IMR-90 (cell line): ENCODE measurements around the gene CCDC27. TPM values are rescaled to one million over a fixed set of nuclear protein-coding genes. Genes with fewer than 3 reads are reported as not detected.

ENCODE experiments used
- ATAC-seq: fragments of 200-7000 bp; cut with Tn5 transposase; 2 replicates; pipeline ENCODE4 v1.9.1; 2020; ENCODE audit warnings: low read depth, mild to moderate bottlenecking, moderate library complexity
- BruUV-seq: library from RNA; stranded (reverse); fragments of 400-500 nt; replicated peaks from 2 replicates; lab custom pipeline; 2021; lab: Mats Ljungman, UMichigan
- CTCF ChIA-PET: fragments of 300-600 bp; formaldehyde crosslinking; extraction: SDS; loops from one replicate; lab custom pipeline; 2021; ENCODE audit warnings: antibody characterized with exemption; lab: Yijun Ruan, JAX
- POLR2A ChIA-PET: fragments of 300-600 bp; sonication (Branson Sonifier 250); formaldehyde crosslinking; loops from one replicate; lab custom pipeline; 2022; ENCODE audit warnings: antibody characterized with exemption; ENCODE audit not compliant: unreplicated experiment; lab: Charles Lee
- DNase-seq: peaks from one replicate; pipeline ENCODE4 v3.0.0; 2013
- H2AFZ ChIP-seq: replicated peaks from 2 replicates; pipeline ENCODE3; 2013; ENCODE audit warnings: low read length, mild to moderate bottlenecking; ENCODE audit not compliant: poor library complexity
- H2AK5ac ChIP-seq: 2 replicates; pipeline ENCODE4 v1.6.1; 2013; ENCODE audit warnings: low read depth, low read length, inconsistent platforms
- H2AK9ac ChIP-seq: replicated peaks from 2 replicates; pipeline ENCODE3; 2013; ENCODE audit warnings: mild to moderate bottlenecking, low read depth, low read length, moderate library complexity; ENCODE audit not compliant: poor library complexity
- H2BK120ac ChIP-seq: 2 replicates; pipeline ENCODE4 v1.6.1; 2013; ENCODE audit warnings: low read depth, low read length, inconsistent platforms
- H2BK15ac ChIP-seq: 3 replicates; pipeline ENCODE4 v1.6.1; 2013; ENCODE audit warnings: low read depth, low read length, inconsistent platforms
- H2BK20ac ChIP-seq: 2 replicates; pipeline ENCODE4 v1.6.1; 2013; ENCODE audit warnings: low read depth, mild to moderate bottlenecking, inconsistent platforms, low read length, moderate library complexity
- H2BK5ac ChIP-seq: 2 replicates; pipeline ENCODE4 v1.6.1; 2013; ENCODE audit warnings: mild to moderate bottlenecking, low read depth, low read length, inconsistent platforms; ENCODE audit not compliant: poor library complexity, severe bottlenecking
- H3K14ac ChIP-seq: replicated peaks from 2 replicates; pipeline ENCODE4 v1.6.1; 2013; ENCODE audit warnings: low read depth, low read length, inconsistent platforms
- H3K18ac ChIP-seq: 2 replicates; pipeline ENCODE4 v1.6.1; 2013; ENCODE audit warnings: low read depth, low read length, control low read depth
- H3K23ac ChIP-seq: 2 replicates; pipeline ENCODE4 v1.6.1; 2013; ENCODE audit warnings: low read depth, low read length, inconsistent platforms
- H3K27ac ChIP-seq: 2 replicates; pipeline ENCODE4 v1.5.1; 2013; ENCODE audit warnings: mild to moderate bottlenecking, control low read depth, low read length; ENCODE audit not compliant: insufficient read depth
- H3K27me3 ChIP-seq: 2 replicates; pipeline ENCODE4 v1.6.1; 2013; ENCODE audit warnings: low read length; ENCODE audit not compliant: control insufficient read depth, insufficient read depth
- H3K36me3 ChIP-seq: 2 replicates; pipeline ENCODE4 v1.6.1; 2013; ENCODE audit warnings: low read length, mixed read lengths; ENCODE audit not compliant: control insufficient read depth, insufficient read depth
- H3K4ac ChIP-seq: 2 replicates; pipeline ENCODE4 v1.6.1; 2013; ENCODE audit warnings: low read depth, low read length, inconsistent platforms
- H3K4me1 ChIP-seq: 2 replicates; pipeline ENCODE4 v1.6.1; 2013; ENCODE audit warnings: low read length, mixed read lengths; ENCODE audit not compliant: control insufficient read depth, insufficient read depth
- H3K4me2 ChIP-seq: 2 replicates; pipeline ENCODE4 v1.6.1; 2013; ENCODE audit warnings: low read depth, mild to moderate bottlenecking, control low read depth, low read length, moderate library complexity
- H3K4me3 ChIP-seq: 2 replicates; pipeline ENCODE4 v1.5.1; 2013; ENCODE audit warnings: low read depth, mild to moderate bottlenecking, control low read depth, low read length, moderate library complexity; ENCODE audit not compliant: insufficient read depth
- H3K56ac ChIP-seq: 2 replicates; pipeline ENCODE4 v1.6.1; 2013; ENCODE audit warnings: low read length, inconsistent platforms; ENCODE audit not compliant: insufficient read depth; ENCODE audit errors: extremely low read depth
- H3K79me1 ChIP-seq, 2 experiments: 2 replicates each; pipeline ENCODE4 v1.6.1; 2013; ENCODE audit warnings: low read length in 2 of 2, inconsistent platforms in 1 of 2, low read depth in 1 of 2
- H3K9ac ChIP-seq: 2 replicates; pipeline ENCODE4 v1.6.1; 2013; ENCODE audit warnings: low read depth, low read length, control low read depth
- H3K9me1 ChIP-seq: 2 replicates; pipeline ENCODE4 v1.6.1; 2013; ENCODE audit warnings: low read length, inconsistent platforms; ENCODE audit not compliant: insufficient read depth
- H3K9me3 ChIP-seq: 2 replicates; pipeline ENCODE4 v1.6.1; 2013; ENCODE audit warnings: low read length; ENCODE audit not compliant: control insufficient read depth, insufficient read depth
- H4K20me1 ChIP-seq: 2 replicates; pipeline ENCODE4 v1.6.1; 2013; ENCODE audit warnings: low read length, inconsistent platforms; ENCODE audit not compliant: insufficient read depth
- H4K5ac ChIP-seq: 2 replicates; pipeline ENCODE4 v1.6.1; 2013; ENCODE audit warnings: mild to moderate bottlenecking, low read depth, low read length, control low read depth
- H4K8ac ChIP-seq, 2 experiments: 2 replicates each; pipeline ENCODE4 v1.6.1; 2013; ENCODE audit warnings: low read depth in 2 of 2, low read length in 2 of 2, control low read depth in 1 of 2, inconsistent platforms in 1 of 2
- H4K91ac ChIP-seq: 2 replicates; pipeline ENCODE4 v1.6.1; 2013; ENCODE audit warnings: low read depth, low read length, inconsistent platforms; ENCODE audit not compliant: insufficient read depth
- BHLHE40 ChIP-seq: fragments of 150-350 bp; IDR thresholded peaks from 2 replicates; pipeline ENCODE4 v1.6.1; 2016; ENCODE audit warnings: mild to moderate bottlenecking, low read depth, low read length
- CEBPB ChIP-seq: IDR thresholded peaks from 2 replicates; pipeline ENCODE4 v1.6.1; 2012; ENCODE audit warnings: low read depth, low read length, improper control_type of control experiment
- CHD1 ChIP-seq: IDR thresholded peaks from 2 replicates; pipeline ENCODE4 v1.6.1; 2012; ENCODE audit warnings: low read depth, low read length, improper control_type of control experiment
- CTCF ChIP-seq: conservative IDR thresholded peaks from 2 replicates; pipeline ENCODE4 v1.5.1; 2012; ENCODE audit warnings: mild to moderate bottlenecking, low read depth, low read length, improper control_type of control experiment
- ELK1 ChIP-seq: fragments of 150-350 bp; IDR thresholded peaks from 2 replicates; pipeline ENCODE4 v1.6.1; 2016; ENCODE audit warnings: low read depth, mild to moderate bottlenecking, low read length, moderate library complexity, borderline replicate concordance
- MAFK ChIP-seq: IDR thresholded peaks from 2 replicates; pipeline ENCODE4 v1.6.1; 2012; ENCODE audit warnings: low read depth, low read length, improper control_type of control experiment
- MAZ ChIP-seq: IDR thresholded peaks from 2 replicates; pipeline ENCODE4 v1.6.1; 2012; ENCODE audit warnings: low read depth, mild to moderate bottlenecking, low read length, improper control_type of control experiment, moderate library complexity, borderline replicate concordance
- NFE2L2 ChIP-seq: fragments of 150-350 bp; IDR thresholded peaks from 2 replicates; pipeline ENCODE4 v1.6.1; 2016; ENCODE audit warnings: low read depth, mild to moderate bottlenecking, low read length
- POLR2A ChIP-seq: IDR thresholded peaks from 2 replicates; pipeline ENCODE4 v1.6.1; 2012; ENCODE audit warnings: mild to moderate bottlenecking, low read depth, low read length
- RAD21 ChIP-seq: IDR thresholded peaks from 2 replicates; pipeline ENCODE4 v1.6.1; 2012; ENCODE audit warnings: low read length, improper control_type of control experiment
- RFX5 ChIP-seq: IDR thresholded peaks from 2 replicates; pipeline ENCODE4 v1.8.0; 2012; ENCODE audit warnings: low read depth, mild to moderate bottlenecking, low read length, moderate library complexity
- SMC3 ChIP-seq: fragments of 150-350 bp; IDR thresholded peaks from 2 replicates; pipeline ENCODE4 v1.6.1; 2016; ENCODE audit warnings: low read depth, mild to moderate bottlenecking, antibody characterized with exemption, low read length, moderate library complexity
- USF2 ChIP-seq: fragments of 150-350 bp; IDR thresholded peaks from 2 replicates; pipeline ENCODE4 v1.6.1; 2017; ENCODE audit warnings: mild to moderate bottlenecking, antibody characterized with exemption, low read length, low read depth
- WGBS, 2 experiments: methylation state at CpG; one replicate each; pipeline versions ENCODE4 v1.1.5 to v1.1.7; 2013; ENCODE audit warnings: missing lambda C conversion rate in 2 of 2; ENCODE audit not compliant: insufficient read length in 1 of 2; ENCODE audit errors: extremely low coverage in 2 of 2; 5-methylcytosine and 5-hydroxymethylcytosine counted together
- dilution Hi-C: fragments of 300-500 bp; cut with HindIII; formaldehyde crosslinking; loops from one replicate; pipeline ENCODE4 v1.14.3; 2018; ENCODE audit warnings: low sequenced_read_pairs; ENCODE audit not compliant: unreplicated experiment
- in situ Hi-C: fragments of 300-500 bp; cut with MboI; formaldehyde crosslinking; loops from 3 replicates; pipeline ENCODE4 v1.14.3; 2019; ENCODE audit warnings: low sequenced_read_pairs, inconsistent platforms, mixed read lengths
- intact Hi-C: fragments of 100-400 bp; cut with micrococcal nuclease; formaldehyde crosslinking; loops from 2 replicates; pipeline ENCODE4 v1.10.0; 2022
- polyA plus RNA-seq, 3 experiments: library from polyadenylated mRNA; depleted of rRNA; stranded (reverse); fragments of >200 nt; gene quantifications; 2 replicates each; pipeline ENCODE4 v1.2.3, GENCODE V29; 2012; ENCODE audit warnings: low replicate concordance in 1 of 3
- total RNA-seq: library from RNA; depleted of rRNA; stranded (reverse); fragments of >200 nt; gene quantifications from 2 replicates; pipeline ENCODE4 v1.2.3, GENCODE V29; 2012

The CCDC27 gene
- total and polyA plus RNA-seq, 2 of the 4 experiments (the other 2 are of a cell fraction), result not detected

- POLR2A ChIA-PET, result no interaction called here
- TF ChIP-seq CEBPB, result no peak
- TF ChIP-seq MAZ, result no peak
- TF ChIP-seq USF2, result no peak
- no peak for TF ChIP-seq SMC3
- no peak for TF ChIP-seq POLR2A
- TF ChIP-seq MAFK, result no peak
- no peak for TF ChIP-seq RFX5
- no peak for TF ChIP-seq NFE2L2
- TF ChIP-seq BHLHE40, result no peak
- TF ChIP-seq CTCF, result no peak
- TF ChIP-seq ELK1, result no peak
- no peak for TF ChIP-seq CHD1
- TF ChIP-seq RAD21, result no peak
- H2AK9ac ChIP-seq, result no peak overlapping the region
- no peak overlapping the region for H2BK5ac ChIP-seq
- no peaks in the 10 kb centered on the region for H3K9me3 ChIP-seq
- no peak overlapping the region for H3K23ac ChIP-seq
- H3K9ac ChIP-seq, result no peak overlapping the region
- no peak overlapping the region for H3K56ac ChIP-seq
- no peak overlapping the region for H2BK20ac ChIP-seq
- H4K91ac ChIP-seq, result no peak overlapping the region
- no peak for ATAC-seq
- CTCF ChIA-PET, result no interaction called here
- H2BK15ac ChIP-seq, result no peak overlapping the region
- no peaks in the 10 kb centered on the region for H3K27me3 ChIP-seq
- H3K4ac ChIP-seq, result no peak overlapping the region
- no peak for DNase-seq
- H3K27ac ChIP-seq, result no peak overlapping the region
- peaks cover 12% of the 10 kb centered on the region; the same call in 1 of the 2 replicates for H3K36me3 ChIP-seq
- H4K5ac ChIP-seq, result no peak overlapping the region
- H3K18ac ChIP-seq, result no peak overlapping the region
- no peaks in the 10 kb centered on the region for H3K79me1 ChIP-seq
- no peaks in the 10 kb centered on the region for H3K4me1 ChIP-seq
- no peaks in the 10 kb centered on the region for H4K20me1 ChIP-seq
- intact Hi-C loops (no loop called here), in situ Hi-C loops (no loop called here), dilution Hi-C loops (no loop called here)
- no peak overlapping the region for H2BK120ac ChIP-seq
- peak overlapping the region; percentile 26 for H2AFZ ChIP-seq
- WGBS, 2 experiments, result no CpG with 5 or more reads among the region's 2 CpGs
- H3K14ac ChIP-seq, result no peak overlapping the region
- BruUV-seq, result no TSS peak
- H2AK5ac ChIP-seq, result no peak overlapping the region
- H4K8ac ChIP-seq, result no peak overlapping the region
- H3K4me2 ChIP-seq, result no peak overlapping the region
- no peaks in the 10 kb centered on the region for H3K9me1 ChIP-seq
- no peak overlapping the region for H3K4me3 ChIP-seq
Measured at GRCh38 chr1:3811595-3811911, 59.3 kb downstream of the CCDC27 start.
